Islet precursor cell (in vitro differentiated cells): ENCODE measurements around the gene MAML3.
A peak's percentile ranks its signal among the peaks of the same experiment; 100 is the strongest.
"Not testable (repeated sequence)": the region's sequence is repeated elsewhere in the genome, so short reads cannot be mapped to it uniquely, and the experiment has no call there.

ENCODE experiments used
- DNase-seq: peaks from one replicate; pipeline ENCODE4 v3.0.0-alpha.2; 2018

Gene MAML3

GRCh38 chr4:139704915-139705485, 449.0 kb downstream of the MAML3 start:
- no peak for DNase-seq

DNA sequence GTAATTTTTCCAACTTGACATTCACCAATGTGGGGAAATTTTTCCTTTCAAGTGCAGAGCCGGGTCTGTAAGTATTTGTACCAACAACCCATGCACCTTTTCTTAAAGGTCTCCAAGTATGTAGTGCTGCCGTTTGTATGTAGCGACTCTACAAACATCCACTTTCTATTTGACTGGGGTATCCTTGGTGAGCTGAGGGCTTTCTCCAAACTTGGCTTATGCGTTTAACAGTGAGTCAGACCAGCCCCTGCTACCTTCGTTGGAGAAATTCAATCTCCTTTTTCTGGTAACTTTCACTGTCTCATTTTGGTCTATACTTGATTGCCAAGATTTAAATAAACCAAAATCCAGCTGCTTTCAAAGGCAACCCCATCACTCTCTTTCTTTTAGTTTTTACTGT, 453.4 kb downstream of the MAML3 start:
- no peak for DNase-seq

- DNase-seq, result not testable (repeated sequence)
Observed at GRCh38 chr4:139698167-139698925, 455.6 kb downstream of the MAML3 start.

GRCh38 chr4:139696491-139696890, 457.5 kb downstream of the MAML3 start:
- no peak for DNase-seq

DNA sequence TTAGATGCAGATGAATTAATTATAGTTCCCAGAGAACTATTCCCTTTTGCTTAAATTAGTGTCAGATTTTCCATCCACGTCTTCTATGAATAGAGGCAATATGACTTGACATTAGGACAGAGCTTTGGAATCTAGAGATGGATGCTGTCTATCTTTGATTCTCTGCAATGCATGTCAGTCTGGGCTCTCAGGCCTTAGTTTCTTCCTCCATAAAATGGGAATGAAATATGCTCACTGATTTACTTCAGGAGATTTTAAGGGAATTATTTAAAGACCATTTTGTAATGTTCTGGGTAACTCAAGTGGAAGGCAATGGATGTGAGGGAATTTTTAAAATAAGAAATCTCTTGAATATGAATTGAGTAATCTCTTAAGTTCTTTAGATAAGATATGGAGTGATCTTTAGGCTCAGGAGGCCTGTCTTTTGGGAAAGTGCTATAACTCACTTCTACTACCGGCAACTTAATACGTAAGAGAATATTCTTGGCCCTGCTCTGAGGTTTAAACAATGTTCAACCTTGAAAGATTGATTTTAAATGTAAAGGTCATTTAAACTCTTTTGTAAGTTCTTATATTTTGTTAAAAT, 459.4 kb downstream of the MAML3 start:
- no peak for DNase-seq

- no peak for DNase-seq
Observed at GRCh38 chr4:139692309-139693012, 461.5 kb downstream of the MAML3 start.

- DNase-seq, result no peak
Observed at GRCh38 chr4:139690419-139690818, 463.6 kb downstream of the MAML3 start.

- DNase-seq, result no peak
Observed at GRCh38 chr4:139689093-139689722, 464.8 kb downstream of the MAML3 start.

GRCh38 chr4:139686988-139687387, 467.0 kb downstream of the MAML3 start:
- DNase-seq, result no peak

DNA sequence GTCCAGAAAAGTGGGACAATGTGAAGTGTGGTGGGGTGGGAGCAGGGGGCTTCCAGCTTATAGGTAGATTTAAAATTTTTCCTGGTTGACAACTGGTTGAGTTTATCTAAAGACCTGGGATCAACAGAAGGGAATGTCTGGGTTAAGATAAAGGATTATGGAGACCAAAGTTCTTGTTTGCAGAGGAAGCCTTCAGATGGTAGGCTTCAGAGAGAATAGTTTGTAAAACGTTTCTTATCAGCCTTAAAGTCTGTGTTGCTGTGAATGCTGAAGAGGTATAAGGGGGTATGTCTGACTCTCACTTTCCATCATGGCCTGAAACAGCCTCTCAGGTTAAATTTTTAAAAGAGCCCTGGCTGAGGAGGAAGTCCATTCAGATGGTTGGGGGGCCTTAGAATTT, 467.9 kb downstream of the MAML3 start:
- no peak for DNase-seq

- DNase-seq, result no peak
Observed at GRCh38 chr4:139685180-139685579, 468.8 kb downstream of the MAML3 start.

DNA sequence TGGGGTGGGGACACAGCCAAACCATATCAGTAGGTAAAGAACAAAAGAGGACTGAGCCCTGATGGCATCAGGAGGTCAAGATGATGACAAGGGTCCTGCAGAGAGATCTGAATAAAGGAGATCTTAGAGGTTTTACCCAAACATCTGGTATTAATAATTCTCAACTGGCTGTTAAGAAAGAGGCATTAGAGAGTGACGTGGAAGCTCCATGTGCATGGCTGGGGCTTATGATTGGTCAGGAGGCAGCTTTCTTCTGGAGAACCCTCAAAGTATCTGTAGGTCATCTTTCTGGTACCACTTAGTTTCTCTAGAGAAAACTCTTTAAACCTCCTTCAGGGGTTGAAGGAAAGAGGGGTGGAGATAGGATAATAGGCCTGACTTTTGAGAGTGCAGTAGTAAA, 469.6 kb downstream of the MAML3 start:
- no peak for DNase-seq

DNA sequence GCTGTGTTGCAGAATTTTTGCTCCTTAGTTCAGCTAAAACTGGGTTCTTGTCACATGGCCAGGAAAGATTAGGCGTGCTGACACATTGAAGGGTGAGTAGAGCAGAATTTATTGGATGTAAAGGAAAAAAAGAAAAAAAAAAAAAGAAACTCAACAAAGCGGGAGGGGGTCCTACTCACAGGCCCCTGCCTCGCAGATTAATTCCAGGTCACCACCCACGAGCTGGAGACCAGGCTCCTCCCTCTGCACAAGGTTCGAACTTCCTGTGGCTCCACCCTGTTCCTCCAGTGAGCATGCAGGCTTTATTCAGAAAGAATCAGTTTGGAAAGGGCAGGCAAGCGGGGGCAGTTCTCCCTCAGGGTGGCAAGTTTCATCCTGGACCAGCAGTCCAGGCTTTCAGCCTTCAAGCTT, 471.2 kb downstream of the MAML3 start:
- no peak for DNase-seq

- DNase-seq, result no peak
Observed at GRCh38 chr4:139682309-139682708, 471.7 kb downstream of the MAML3 start.

DNA sequence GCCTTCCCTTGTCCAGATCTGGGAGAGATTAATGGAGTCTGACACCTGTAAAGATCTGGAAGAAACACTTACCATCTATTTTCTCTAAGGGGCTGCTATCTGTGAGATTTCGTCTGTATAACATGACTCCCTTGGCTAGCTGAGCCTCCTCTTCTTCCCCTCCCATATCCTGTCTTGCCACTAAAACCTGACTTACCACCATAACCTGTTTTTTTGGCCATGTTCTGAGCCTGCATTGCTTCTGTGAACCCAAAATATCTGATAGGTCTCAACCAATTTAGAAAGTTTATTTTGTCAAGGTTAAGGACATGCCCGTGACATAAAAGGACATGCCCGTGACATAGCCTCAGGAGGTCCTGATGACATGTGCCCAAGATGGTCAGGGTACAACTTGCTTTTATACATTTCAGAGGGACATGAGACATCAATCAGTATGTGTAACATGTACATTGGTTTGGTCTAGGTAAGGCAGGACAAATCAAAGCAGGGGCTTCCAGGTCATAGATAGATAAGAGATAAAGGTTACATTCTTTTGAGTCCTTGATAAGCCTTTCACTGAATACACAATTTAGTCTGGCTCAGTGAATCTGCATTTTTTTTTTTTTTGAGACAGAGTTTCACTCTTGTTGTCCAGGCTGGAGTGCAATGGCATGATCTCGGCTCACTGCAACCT, 476.9 kb downstream of the MAML3 start:
- DNase-seq, result no peak

DNA sequence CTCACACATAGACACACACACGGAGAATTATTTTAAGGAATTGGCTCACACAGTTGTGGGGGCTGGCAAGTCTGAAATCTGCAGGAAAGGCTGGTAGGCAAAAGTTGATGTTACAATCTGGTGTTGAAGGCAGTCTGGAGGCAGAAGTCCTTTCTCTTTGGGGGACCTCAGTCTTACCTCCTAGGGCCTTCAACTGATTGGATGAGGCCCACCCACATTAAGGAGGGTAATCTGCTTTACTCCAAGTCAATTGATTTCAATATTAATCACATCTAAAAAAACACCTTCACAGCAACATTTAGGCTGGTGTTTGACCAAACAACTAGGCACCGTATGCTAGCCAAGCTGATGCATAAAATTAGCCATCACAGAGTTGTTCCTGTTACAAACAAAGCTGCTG, 477.6 kb downstream of the MAML3 start:
- no peak for DNase-seq

GRCh38 chr4:139675651-139676050, 478.3 kb downstream of the MAML3 start:
- no peak for DNase-seq

GRCh38 chr4:139674875-139675550, 479.0 kb downstream of the MAML3 start:
- DNase-seq, result no peak

GRCh38 chr4:139672732-139673131, 481.3 kb downstream of the MAML3 start:
- no peak for DNase-seq

DNA sequence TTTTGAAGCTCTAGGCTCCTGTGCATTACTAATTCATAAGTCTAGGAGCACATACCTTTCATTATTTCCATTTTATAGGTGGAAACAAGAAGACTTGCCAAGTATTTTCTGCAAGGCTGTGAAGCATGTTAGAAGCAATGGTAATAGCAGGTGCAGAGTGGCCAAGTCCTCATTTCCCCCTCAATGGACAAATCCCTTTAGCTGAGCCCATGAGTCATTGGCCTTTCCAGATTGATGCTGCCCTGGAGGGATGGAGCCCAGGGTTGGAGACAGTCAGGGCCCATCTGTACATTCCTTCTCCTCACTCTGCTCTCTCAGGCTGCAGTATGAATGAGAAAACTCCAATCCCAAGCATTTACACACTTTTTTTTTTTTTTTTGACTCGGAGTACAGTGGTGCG, 481.8 kb downstream of the MAML3 start:
- peak; percentile 89 for DNase-seq

GRCh38 chr4:139670775-139671174, 483.2 kb downstream of the MAML3 start:
- DNase-seq, result no peak

DNA sequence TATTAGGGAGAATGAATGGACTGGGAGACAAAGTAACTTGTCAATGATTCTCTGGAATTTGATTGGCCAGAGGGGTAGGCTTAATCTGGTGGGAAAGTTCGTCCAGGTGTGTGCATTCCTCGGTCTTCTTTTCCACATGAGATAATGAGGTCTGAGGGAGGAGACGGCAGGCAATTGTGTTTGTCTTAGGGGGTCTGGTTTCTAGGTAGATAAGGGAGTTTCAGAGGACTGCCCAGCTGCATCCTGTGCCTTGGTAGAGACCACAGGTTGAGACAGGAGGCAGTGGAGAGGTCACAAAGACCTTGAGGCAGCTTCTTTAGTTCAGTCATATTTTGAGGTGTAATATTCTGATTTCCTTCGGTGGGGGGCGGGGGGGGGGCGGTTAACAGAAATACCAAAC, 484.1 kb downstream of the MAML3 start:
- peak; percentile 58 for DNase-seq
